T-cell (primary cell): ENCODE data around the gene DOCK7. TPM values are rescaled to one million over a fixed set of nuclear protein-coding genes. Genes with fewer than 3 reads are reported as not detected.
"Not testable (repeated sequence)": the region's sequence is repeated elsewhere in the genome, so short reads cannot be mapped to it uniquely, and the experiment has no call there.

ENCODE experiments used
- ATAC-seq, 4 experiments: fragments of 200-7000 bp in 3 of 4; fragments of 150-1000 bp in 1 of 4; cut with Tn5 transposase; replicated peaks in 1 of 4; 1 replicate in 3 of 4; 2 replicates in 1 of 4; pipeline ENCODE4 v1.10.0; 2021; ENCODE audit warnings: moderate library complexity in 3 of 4, mild to moderate bottlenecking in 2 of 4, moderate number of reproducible peaks in 1 of 4
- CTCF ChIA-PET, 2 donors: fragments of 300-600 bp; sonication (Branson Sonifier 250); formaldehyde crosslinking; loops; one replicate each; lab custom pipeline; 2022; ENCODE audit warnings: antibody characterized with exemption in 2 of 2; lab: Charles Lee
- POLR2A ChIA-PET, 2 donors: fragments of 300-600 bp; sonication (Branson Sonifier 250); formaldehyde crosslinking; loops; one replicate each; lab custom pipeline; 2022; ENCODE audit warnings: antibody characterized with exemption in 2 of 2; lab: Charles Lee
- DNase-seq, 35 experiments: peaks; one replicate each; pipeline versions ENCODE4 v3.0.0 to v3.0.0-alpha.2; 2013 to 2023
- H3K27ac ChIP-seq: one replicate; pipeline ENCODE4 v1.5.1; 2013; ENCODE audit warnings: low read length
- H3K27me3 ChIP-seq, 2 experiments: replicated peaks in 1 of 2; 1 replicate in 1 of 2; 2 replicates in 1 of 2; pipeline versions ENCODE4 v1.6.1 to v1.7.0; 2013; ENCODE audit warnings: low read length in 1 of 2, mixed read lengths in 1 of 2; ENCODE audit not compliant: control insufficient read depth in 2 of 2, insufficient read depth in 2 of 2; ENCODE audit errors: extremely low read depth in 1 of 2
- H3K36me3 ChIP-seq, 2 donors: 1 replicate in 1 of 2; 2 replicates in 1 of 2; pipeline versions ENCODE4 v1.6.1 to v1.7.0; 2013; ENCODE audit warnings: low read length in 1 of 2; ENCODE audit not compliant: control insufficient read depth in 2 of 2, insufficient read depth in 1 of 2; ENCODE audit errors: extremely low read depth in 1 of 2
- H3K4me1 ChIP-seq, 2 experiments: 1 replicate in 1 of 2; 2 replicates in 1 of 2; pipeline versions ENCODE4 v1.6.1 to v1.7.0; 2013; ENCODE audit warnings: low read length in 2 of 2, mixed read lengths in 1 of 2; ENCODE audit not compliant: insufficient read depth in 2 of 2, control insufficient read depth in 1 of 2; ENCODE audit errors: extremely low read depth in 1 of 2
- H3K4me3 ChIP-seq, 2 donors: 1 replicate in 1 of 2; 2 replicates in 1 of 2; pipeline versions ENCODE4 v1.5.1 to v1.7.0; 2013; ENCODE audit warnings: mild to moderate bottlenecking in 2 of 2, low read length in 1 of 2, moderate library complexity in 1 of 2; ENCODE audit not compliant: control insufficient read depth in 1 of 2; ENCODE audit errors: extremely low read depth in 1 of 2
- H3K9me3 ChIP-seq: 2 replicates; pipeline ENCODE4 v1.7.0; 2013
- H3K27ac Mint-ChIP-seq, 2 donors: one replicate each; pipeline ENCODE4 v1.8.0; 2020 to 2021; ENCODE audit warnings: mild to moderate bottlenecking in 2 of 2, mixed read lengths in 2 of 2
- H3K27me3 Mint-ChIP-seq, 2 donors: one replicate each; pipeline ENCODE4 v1.8.0; 2021 to 2022; ENCODE audit warnings: mixed read lengths in 2 of 2
- H3K36me3 Mint-ChIP-seq: one replicate; pipeline ENCODE4 v1.8.0; 2021; ENCODE audit warnings: mixed read lengths
- H3K4me1 Mint-ChIP-seq, 3 donors: one replicate each; pipeline ENCODE4 v1.8.0; 2020 to 2022; ENCODE audit warnings: mixed read lengths in 3 of 3, mild to moderate bottlenecking in 1 of 3
- H3K4me3 Mint-ChIP-seq, 3 donors: one replicate each; pipeline ENCODE4 v1.8.0; 2020 to 2022; ENCODE audit warnings: mild to moderate bottlenecking in 3 of 3, mixed read lengths in 3 of 3, moderate library complexity in 3 of 3
- H3K9me3 Mint-ChIP-seq, 3 donors: one replicate each; pipeline ENCODE4 v1.8.0; 2020 to 2022; ENCODE audit warnings: mixed read lengths in 3 of 3
- WGBS: methylation state at CpG from one replicate; pipeline ENCODE4 v1.1.5; 2013; ENCODE audit warnings: missing lambda C conversion rate; ENCODE audit not compliant: insufficient coverage; 5-methylcytosine and 5-hydroxymethylcytosine counted together
- total RNA-seq, 35 experiments: library from RNA in 6 of 35; stranded (reverse) in 6 of 35; fragments of 120-200 nt in 1 of 35; gene quantifications; one replicate each; pipeline versions ENCODE4 v1.2.1 to v1.2.4 and lab custom pipeline; 2013 to 2026

The DOCK7 gene
- total RNA-seq, 5 donors from 2014 or later (not counting 1 experiment from before 2014, with no cell fraction given): 8.2 to 25.6 (median 11.2) TPM

- no peak overlapping the region for H3K4me3 ChIP-seq
- Mint-ChIP-seq H3K27me3 (no peaks in the 10 kb centered on the region), H3K27ac (no peak overlapping the region), H3K9me3 (no peaks in the 10 kb centered on the region), H3K4me1 (no peaks in the 10 kb centered on the region), H3K36me3 (peaks cover 21% of the 10 kb centered on the region), H3K4me3 (no peak overlapping the region)
- H3K4me1 ChIP-seq: no peaks in the 10 kb centered on the region
- H3K27me3 ChIP-seq: no peaks in the 10 kb centered on the region
- 100% methylated on average over 1 of the region's 2 CpGs for WGBS
- H3K9me3 ChIP-seq: no peaks in the 10 kb centered on the region
- ChIA-PET POLR2A (no interaction called here), CTCF (no interaction called here)
- DNase-seq (no peak), ATAC-seq (no peak)
- no peaks in the 10 kb centered on the region for H3K36me3 ChIP-seq
- no peak overlapping the region for H3K27ac ChIP-seq
Measured at GRCh38 chr1:62612770-62613169, 75.4 kb downstream of the DOCK7 start.

- CTCF ChIA-PET: not testable (repeated sequence)
- peaks cover 13% of the 10 kb centered on the region for H3K36me3 Mint-ChIP-seq
- WGBS: no CpG with 5 or more reads among the region's 1 CpG
Measured at GRCh38 chr1:62610588-62610987, 77.6 kb downstream of the DOCK7 start.

GRCh38 chr1:62608905-62609304 lies 79.3 kb downstream of the DOCK7 start:
- CTCF ChIA-PET: no interaction called here
- DNase-seq: no peak
- no peaks in the 10 kb centered on the region for H3K4me1 Mint-ChIP-seq
- no peak overlapping the region for H3K4me3 Mint-ChIP-seq
- H3K36me3 ChIP-seq: no peaks in the 10 kb centered on the region
- no peaks in the 10 kb centered on the region for H3K9me3 ChIP-seq
- no peaks in the 10 kb centered on the region for H3K4me1 ChIP-seq
- no peak overlapping the region for H3K27ac Mint-ChIP-seq
- H3K4me3 ChIP-seq: no peak overlapping the region
- H3K9me3 Mint-ChIP-seq: no peaks in the 10 kb centered on the region
- H3K27me3 ChIP-seq: no peaks in the 10 kb centered on the region
- peaks cover 13% of the 10 kb centered on the region for H3K36me3 Mint-ChIP-seq
- POLR2A ChIA-PET: no interaction called here
- H3K27me3 Mint-ChIP-seq: no peaks in the 10 kb centered on the region
- no peak overlapping the region for H3K27ac ChIP-seq
- ATAC-seq: no peak

More at GRCh38 chr1:62610588-62610987, 77.6 kb downstream of the DOCK7 start:
- H3K27me3 Mint-ChIP-seq, ATAC-seq, H3K36me3 ChIP-seq, H3K4me3 Mint-ChIP-seq, POLR2A ChIA-PET, H3K27ac Mint-ChIP-seq, H3K9me3 Mint-ChIP-seq, H3K27ac ChIP-seq, DNase-seq, H3K9me3 ChIP-seq, H3K4me3 ChIP-seq, H3K27me3 ChIP-seq, H3K4me1 ChIP-seq, H3K4me1 Mint-ChIP-seq: not testable (repeated sequence)

DNA sequence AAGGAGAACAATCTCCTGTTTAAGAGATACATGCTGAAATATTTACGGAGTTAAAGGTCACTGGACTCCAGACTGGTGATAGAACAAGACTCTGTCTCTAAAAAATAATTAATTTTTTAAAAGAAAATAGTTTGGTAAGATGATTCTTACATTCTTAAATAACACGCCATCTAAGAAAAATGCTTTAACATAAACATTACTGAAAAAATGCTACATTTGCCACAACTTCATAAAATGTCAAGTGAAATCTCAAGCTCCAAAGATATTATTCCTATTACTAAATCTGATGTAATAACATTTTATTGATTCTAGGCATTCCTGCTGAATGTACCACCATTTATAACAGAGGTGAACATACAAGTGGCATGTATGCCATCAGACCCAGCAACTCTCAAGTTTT lies 86.7 kb downstream of the DOCK7 start:
- Mint-ChIP-seq H3K36me3 (peaks cover 4% of the 10 kb centered on the region), H3K4me3 (no peak overlapping the region), H3K27me3 (no peaks in the 10 kb centered on the region), H3K9me3 (no peaks in the 10 kb centered on the region), H3K4me1 (no peaks in the 10 kb centered on the region), H3K27ac (no peak overlapping the region)
- Histone ChIP-seq H3K9me3 (no peaks in the 10 kb centered on the region), H3K27me3 (no peaks in the 10 kb centered on the region), H3K4me3 (no peak overlapping the region), H3K27ac (no peak overlapping the region), H3K36me3 (no peaks in the 10 kb centered on the region), H3K4me1 (no peaks in the 10 kb centered on the region)
- CTCF ChIA-PET: no interaction called here
- no peak for DNase-seq
- no peak for ATAC-seq
- WGBS: no CpG with 5 or more reads among the region's 2 CpGs
- POLR2A ChIA-PET: no interaction called here

DNA sequence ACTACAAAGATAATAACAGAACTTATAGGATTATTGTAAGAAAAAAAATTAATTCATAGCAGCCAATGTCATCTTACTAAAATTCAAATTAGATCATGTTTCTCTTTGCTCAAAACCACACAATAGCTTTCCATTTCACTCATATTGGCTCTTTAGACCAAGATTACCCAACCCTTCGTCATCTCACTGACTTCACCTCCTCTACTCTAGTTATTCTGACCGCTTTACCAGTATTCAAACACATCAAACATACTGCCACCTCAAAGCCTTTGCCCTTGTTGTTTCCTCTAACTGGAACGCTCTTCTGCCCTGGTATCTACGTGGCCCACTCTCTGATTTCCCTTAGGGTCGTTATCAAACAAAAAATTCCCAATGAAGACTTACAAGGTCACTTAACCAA lies 89.1 kb downstream of the DOCK7 start:
- POLR2A ChIA-PET: no interaction called here
- H3K36me3 Mint-ChIP-seq: peaks cover 4% of the 10 kb centered on the region
- CTCF ChIA-PET: no interaction called here
- no peaks in the 10 kb centered on the region for H3K4me1 ChIP-seq
- no peaks in the 10 kb centered on the region for H3K9me3 Mint-ChIP-seq
- no peaks in the 10 kb centered on the region for H3K36me3 ChIP-seq
- H3K9me3 ChIP-seq: no peaks in the 10 kb centered on the region
- no peaks in the 10 kb centered on the region for H3K27me3 Mint-ChIP-seq
- H3K27ac Mint-ChIP-seq: no peak overlapping the region
- no peak overlapping the region for H3K27ac ChIP-seq
- WGBS: 70% methylated on average over 5 of the region's 5 CpGs
- H3K4me3 ChIP-seq: no peak overlapping the region
- no peak overlapping the region for H3K4me3 Mint-ChIP-seq
- no peaks in the 10 kb centered on the region for H3K4me1 Mint-ChIP-seq
- H3K27me3 ChIP-seq: no peaks in the 10 kb centered on the region
- ATAC-seq: no peak
- no peak for DNase-seq

GRCh38 chr1:62597281-62597680 lies 90.9 kb downstream of the DOCK7 start, which contains the start of gene ANGPTL3:
TSS of gene ANGPTL3 (plus strand) at chr1:62597520. CDS start at chr1:62597567, 47 bp downstream.
- H3K27me3 ChIP-seq: no peaks in the 10 kb centered on the region
- POLR2A ChIA-PET: no interaction called here
- H3K36me3 ChIP-seq: no peaks in the 10 kb centered on the region
- Mint-ChIP-seq H3K9me3 (no peaks in the 10 kb centered on the region), H3K27me3 (no peaks in the 10 kb centered on the region), H3K36me3 (peaks cover 4% of the 10 kb centered on the region), H3K27ac (no peak within 1 kb of the TSS), H3K4me1 (no peaks in the 10 kb centered on the region), H3K4me3 (no peak within 1 kb of the TSS)
- CTCF ChIA-PET: no interaction called here
- H3K4me1 ChIP-seq: no peaks in the 10 kb centered on the region
- no CpG with 5 or more reads among the region's 3 CpGs for WGBS
- H3K4me3 ChIP-seq: no peak within 1 kb of the TSS
- DNase-seq (no peak), ATAC-seq (no peak)
- no peak within 1 kb of the TSS for H3K27ac ChIP-seq
- H3K9me3 ChIP-seq: no peaks in the 10 kb centered on the region

DNA sequence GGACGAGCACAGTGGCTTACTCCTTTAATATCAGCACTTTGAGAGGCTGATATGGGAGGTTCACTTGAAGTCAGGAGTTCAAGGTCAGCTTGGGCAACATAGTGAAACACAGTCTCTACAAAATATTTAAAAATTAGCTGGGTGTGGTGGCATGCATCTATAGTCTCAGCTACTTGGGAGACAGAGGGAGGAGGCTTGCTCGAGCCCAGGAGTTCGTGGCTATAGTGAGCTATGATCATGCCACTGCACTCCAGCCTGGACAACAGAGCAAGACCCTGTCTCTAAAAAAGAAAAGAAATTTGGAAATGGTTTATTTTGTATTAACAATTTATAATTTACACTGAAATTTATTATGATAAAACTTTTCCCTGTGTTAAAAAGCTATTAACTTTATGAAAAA lies 92.5 kb downstream of the DOCK7 start:
- no peak for DNase-seq
- POLR2A ChIA-PET: no interaction called here
- Histone ChIP-seq H3K27me3 (no peaks in the 10 kb centered on the region), H3K4me3 (no peak overlapping the region), H3K9me3 (no peaks in the 10 kb centered on the region), H3K27ac (no peak overlapping the region), H3K36me3 (no peaks in the 10 kb centered on the region), H3K4me1 (no peaks in the 10 kb centered on the region)
- ATAC-seq: no peak
- CTCF ChIA-PET: no interaction called here
- peaks cover 13% of the 10 kb centered on the region for H3K36me3 Mint-ChIP-seq
- H3K4me1 Mint-ChIP-seq: no peaks in the 10 kb centered on the region
- H3K4me3 Mint-ChIP-seq: no peak overlapping the region
- H3K27me3 Mint-ChIP-seq: no peaks in the 10 kb centered on the region
- H3K9me3 Mint-ChIP-seq: peaks cover 0 to 3% (median 0%) of the 10 kb centered on the region in 3 donors
- no CpG with 5 or more reads among the region's 3 CpGs for WGBS
- no peak overlapping the region for H3K27ac Mint-ChIP-seq
